RWPE2 (cell line): Measurements from ENCODE around the gene VPS45.
A peak's percentile ranks its signal among the peaks of the same experiment; 100 is the strongest.

Experiments
- ATAC-seq: fragments of 200-7000 bp; cut with Tn5 transposase; 3 replicates; pipeline ENCODE4 v1.9.1; 2021; ENCODE audit warnings: low read depth
- DNase-seq: peaks from one replicate; pipeline ENCODE4 v3.0.0-alpha.2; 2020; ENCODE audit warnings: low spot score
- H3K27ac ChIP-seq: fragments of 450-650 bp; 2 replicates; pipeline ENCODE4 v1.5.1; 2017; ENCODE audit warnings: mild to moderate bottlenecking; ENCODE audit not compliant: poor library complexity, severe bottlenecking
- H3K27me3 ChIP-seq: fragments of 250-450 bp; sonication (Bioruptor Pico); 2 replicates; pipeline ENCODE4 v1.5.1; 2021; ENCODE audit warnings: mild to moderate bottlenecking, moderate library complexity; ENCODE audit not compliant: insufficient read depth, poor library complexity, severe bottlenecking
- H3K36me3 ChIP-seq: fragments of 250-450 bp; sonication (Bioruptor Pico); 2 replicates; pipeline ENCODE4 v1.5.1; 2020; ENCODE audit warnings: low read depth, mild to moderate bottlenecking, moderate library complexity
- H3K4me1 ChIP-seq: fragments of 250-450 bp; sonication (Bioruptor Pico); 2 replicates; pipeline ENCODE4 v1.5.1; 2021; ENCODE audit warnings: mild to moderate bottlenecking, moderate library complexity; ENCODE audit not compliant: insufficient read depth, poor library complexity, severe bottlenecking
- H3K4me3 ChIP-seq: fragments of 250-450 bp; sonication (Bioruptor Pico); 2 replicates; pipeline ENCODE4 v1.5.1; 2021; ENCODE audit warnings: mild to moderate bottlenecking, moderate library complexity; ENCODE audit not compliant: severe bottlenecking
- H3K9me3 ChIP-seq: fragments of 250-450 bp; sonication (Bioruptor Pico); 2 replicates; pipeline ENCODE4 v1.5.1; 2021; ENCODE audit warnings: mild to moderate bottlenecking, moderate library complexity; ENCODE audit not compliant: severe bottlenecking
- TF ChIP-seq, protein P1 (sequence below): fragments of 450-650 bp; IDR thresholded peaks from one replicate; pipeline ENCODE4 v1.5.1; 2017; ENCODE audit warnings: mild to moderate bottlenecking, moderate library complexity; ENCODE audit not compliant: poor library complexity, severe bottlenecking

The VPS45 gene

DNA sequence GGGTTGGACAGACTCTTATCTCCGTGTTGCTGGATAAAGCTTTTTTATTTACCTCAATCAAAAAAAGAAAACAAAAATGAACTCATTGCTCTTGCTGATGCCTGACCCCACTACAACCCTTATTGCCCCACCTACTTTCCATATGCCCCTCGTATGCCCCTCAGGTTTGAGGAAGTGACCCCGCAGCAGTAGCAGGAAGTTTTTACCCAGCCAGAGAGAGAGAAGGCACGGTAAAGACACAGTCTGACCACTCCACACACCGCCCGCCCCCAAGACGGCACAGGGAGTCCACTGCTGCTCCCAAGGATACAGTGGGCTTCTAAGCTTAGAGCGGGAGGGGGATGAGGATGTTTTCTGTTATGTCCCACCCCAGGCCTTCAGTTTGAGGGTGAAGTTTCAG lies 92.0 kb downstream of the VPS45 start:
- TF ChIP-seq, protein P1, sequence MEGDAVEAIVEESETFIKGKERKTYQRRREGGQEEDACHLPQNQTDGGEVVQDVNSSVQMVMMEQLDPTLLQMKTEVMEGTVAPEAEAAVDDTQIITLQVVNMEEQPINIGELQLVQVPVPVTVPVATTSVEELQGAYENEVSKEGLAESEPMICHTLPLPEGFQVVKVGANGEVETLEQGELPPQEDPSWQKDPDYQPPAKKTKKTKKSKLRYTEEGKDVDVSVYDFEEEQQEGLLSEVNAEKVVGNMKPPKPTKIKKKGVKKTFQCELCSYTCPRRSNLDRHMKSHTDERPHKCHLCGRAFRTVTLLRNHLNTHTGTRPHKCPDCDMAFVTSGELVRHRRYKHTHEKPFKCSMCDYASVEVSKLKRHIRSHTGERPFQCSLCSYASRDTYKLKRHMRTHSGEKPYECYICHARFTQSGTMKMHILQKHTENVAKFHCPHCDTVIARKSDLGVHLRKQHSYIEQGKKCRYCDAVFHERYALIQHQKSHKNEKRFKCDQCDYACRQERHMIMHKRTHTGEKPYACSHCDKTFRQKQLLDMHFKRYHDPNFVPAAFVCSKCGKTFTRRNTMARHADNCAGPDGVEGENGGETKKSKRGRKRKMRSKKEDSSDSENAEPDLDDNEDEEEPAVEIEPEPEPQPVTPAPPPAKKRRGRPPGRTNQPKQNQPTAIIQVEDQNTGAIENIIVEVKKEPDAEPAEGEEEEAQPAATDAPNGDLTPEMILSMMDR: no peak
- no peak overlapping the region for H3K4me3 ChIP-seq
- no peak for ATAC-seq
- H3K36me3 ChIP-seq: no peaks in the 10 kb centered on the region
- no peaks in the 10 kb centered on the region for H3K27me3 ChIP-seq
- DNase-seq: no peak
- no peaks in the 10 kb centered on the region for H3K9me3 ChIP-seq
- no peaks in the 10 kb centered on the region for H3K4me1 ChIP-seq
- H3K27ac ChIP-seq: no peak overlapping the region

- Histone ChIP-seq H3K4me1 (no peaks in the 10 kb centered on the region), H3K9me3 (no peaks in the 10 kb centered on the region), H3K27ac (no peak overlapping the region), H3K4me3 (no peak overlapping the region), H3K27me3 (no peaks in the 10 kb centered on the region), H3K36me3 (no peaks in the 10 kb centered on the region)
- ATAC-seq (no peak), DNase-seq (no peak)
- TF ChIP-seq, protein P1: no peak
These were observed 93.5 kb downstream of the VPS45 start for GRCh38 chr1:150160964-150161621.

GRCh38 chr1:150161747-150162581 lies 94.4 kb downstream of the VPS45 start:
- Histone ChIP-seq H3K36me3 (no peaks in the 10 kb centered on the region), H3K4me3 (no peak overlapping the region), H3K27ac (no peak overlapping the region), H3K4me1 (no peaks in the 10 kb centered on the region), H3K27me3 (no peaks in the 10 kb centered on the region), H3K9me3 (no peaks in the 10 kb centered on the region)
- TF ChIP-seq, protein P1: no peak
- ATAC-seq: no peak
- no peak for DNase-seq

GRCh38 chr1:150162582-150162861 lies 94.9 kb downstream of the VPS45 start:
- Histone ChIP-seq H3K4me3 (no peak overlapping the region), H3K27ac (peak overlapping the region; percentile 9), H3K36me3 (no peaks in the 10 kb centered on the region), H3K4me1 (no peaks in the 10 kb centered on the region), H3K27me3 (no peaks in the 10 kb centered on the region), H3K9me3 (no peaks in the 10 kb centered on the region)
- DNase-seq (no peak), ATAC-seq (no peak)
- TF ChIP-seq, protein P1: no peak
